ENCODE data around the gene CFAP65. TPM values are rescaled to one million over a fixed set of nuclear protein-coding genes. Genes with fewer than 3 reads are reported as not detected.
A peak's percentile ranks its signal among the peaks of the same experiment; 100 is the strongest.

Gene CFAP65
- total RNA-seq, 1 donor from 2014 or later: 0.29 TPM

GRCh38 chr2:218963601-218964000 is 77.7 kb downstream of the CFAP65 start:
- no peak for DNase-seq (ENCODE audit: low spot score)

- peak; percentile 65 for DNase-seq (ENCODE audit: low spot score)
These were observed 78.3 kb downstream of the CFAP65 start for GRCh38 chr2:218962859-218963492.

GRCh38 chr2:218961651-218962570 is 79.4 kb downstream of the CFAP65 start:
- DNase-seq (ENCODE audit: low spot score): no peak

GRCh38 chr2:218961229-218961628 is 80.1 kb downstream of the CFAP65 start:
- no peak for DNase-seq (ENCODE audit: low spot score)

- no peak for DNase-seq (ENCODE audit: low spot score)
These were observed 80.8 kb downstream of the CFAP65 start for GRCh38 chr2:218960309-218961165.

GRCh38 chr2:218959761-218960308 is 81.5 kb downstream of the CFAP65 start:
- no peak for DNase-seq (ENCODE audit: low spot score)

GRCh38 chr2:218959141-218959731 is 82.1 kb downstream of the CFAP65 start, which contains the start of gene CDK5R2:
Gene CDK5R2 (plus strand): TSS chr2:218959666. CDS start chr2:218959821, 155 bp downstream.
- peak; percentile 66 for DNase-seq (ENCODE audit: low spot score)

- DNase-seq (ENCODE audit: low spot score): no peak
These were observed 83.0 kb downstream of the CFAP65 start for GRCh38 chr2:218958276-218958675.

- DNase-seq (ENCODE audit: low spot score): no peak
These were observed 83.6 kb downstream of the CFAP65 start for GRCh38 chr2:218957671-218958070.

- no peak for DNase-seq (ENCODE audit: low spot score)
These were observed 85.3 kb downstream of the CFAP65 start for GRCh38 chr2:218956039-218956438.

GRCh38 chr2:218954541-218955300 is 86.6 kb downstream of the CFAP65 start:
- DNase-seq (ENCODE audit: low spot score): no peak

- no peak for DNase-seq (ENCODE audit: low spot score)
These were observed 87.9 kb downstream of the CFAP65 start for GRCh38 chr2:218953366-218953954.

Other genes with a start within 250 kb of the CFAP65 start
- not detected for gene PRKAG3, start 209.7 kb downstream of the CFAP65 start, total RNA-seq
- 1.5 TPM for gene WNT6, start 181.7 kb downstream of the CFAP65 start, total RNA-seq
- gene WNT10A, start 160.7 kb downstream of the CFAP65 start, total RNA-seq: 0.12 TPM
- 0.14 TPM for gene CDK5R2, start 81.8 kb downstream of the CFAP65 start, total RNA-seq
- gene FEV, start 56.3 kb downstream of the CFAP65 start, total RNA-seq: not detected
- not detected for gene CRYBA2, start 48.1 kb downstream of the CFAP65 start, total RNA-seq
- 12.8 TPM for gene IHH, start 19.4 kb upstream of the CFAP65 start, total RNA-seq
- gene NHEJ1, start 119.3 kb upstream of the CFAP65 start, total RNA-seq: 8.7 TPM
- gene SLC23A3, start 128.5 kb upstream of the CFAP65 start, total RNA-seq: 4.7 TPM
- 81.2 TPM for gene CNPPD1, start 135.4 kb upstream of the CFAP65 start, total RNA-seq
- gene RETREG2, start 136.8 kb upstream of the CFAP65 start, total RNA-seq: 116 TPM
- gene ZFAND2B, start 165.3 kb upstream of the CFAP65 start, total RNA-seq: 52.6 TPM
- gene ABCB6, start 177.4 kb upstream of the CFAP65 start, total RNA-seq: 65.8 TPM
- 73.1 TPM for gene ATG9A, start 188.1 kb upstream of the CFAP65 start, total RNA-seq
- 74.4 TPM for gene ANKZF1, start 188.3 kb upstream of the CFAP65 start, total RNA-seq
- 22.2 TPM for gene GLB1L, start 203.9 kb upstream of the CFAP65 start, total RNA-seq
- gene STK16, start 204.0 kb upstream of the CFAP65 start, total RNA-seq: 27.5 TPM
- not detected for gene TUBA4B, start 211.7 kb upstream of the CFAP65 start, total RNA-seq
- 40.6 TPM for gene TUBA4A, start 212.4 kb upstream of the CFAP65 start, total RNA-seq
- gene DNAJB2, start 237.8 kb upstream of the CFAP65 start, total RNA-seq: 161 TPM